H1 (cell line): ENCODE results near the gene SWI5. TPM values are rescaled to one million over a fixed set of nuclear protein-coding genes. Genes with fewer than 3 reads are reported as not detected.

Source experiments
- CTCF ChIA-PET: fragments of 300-600 bp; sonication (Branson Sonifier 250); formaldehyde crosslinking; loops from one replicate; lab custom pipeline; 2021; ENCODE audit not compliant: partially characterized antibody; lab: Charles Lee
- POLR2A ChIA-PET: fragments of 300-600 bp; sonication (Branson Sonifier 250); formaldehyde crosslinking; loops from one replicate; lab custom pipeline; 2021; ENCODE audit warnings: inconsistent platforms; ENCODE audit not compliant: partially characterized antibody; lab: Charles Lee
- DNase-seq, 2 experiments: peaks; one replicate each; pipeline versions ENCODE4 v3.0.0 to v3.0.0-alpha.2; 2010 to 2022; ENCODE audit warnings: low spot score in 2 of 2, low read depth in 1 of 2, mixed read lengths in 1 of 2
- FAIRE-seq: peaks from 2 replicates; lab custom pipeline; 2011; peaks lifted over from hg19 to GRCh38; lab: Jason Lieb, UNC
- H2AFZ ChIP-seq: 2 replicates; pipeline ENCODE4 v1.8.1; 2012; ENCODE audit warnings: low read length, inconsistent platforms
- H2AK5ac ChIP-seq: 2 replicates; pipeline ENCODE4 v1.6.1; 2013; ENCODE audit warnings: low read depth, low read length
- H2BK120ac ChIP-seq: replicated peaks from 2 replicates; pipeline ENCODE3; 2013; ENCODE audit warnings: low read depth, low read length, inconsistent platforms
- H2BK12ac ChIP-seq: 2 replicates; pipeline ENCODE4 v1.6.1; 2013; ENCODE audit warnings: low read depth, low read length
- H2BK15ac ChIP-seq: 2 replicates; pipeline ENCODE4 v1.6.1; 2013; ENCODE audit warnings: low read length
- H2BK20ac ChIP-seq: 2 replicates; pipeline ENCODE4 v1.6.1; 2013; ENCODE audit warnings: low read length
- H2BK5ac ChIP-seq: 2 replicates; pipeline ENCODE4 v1.6.1; 2013; ENCODE audit warnings: low read depth, low read length
- H3K14ac ChIP-seq: 2 replicates; pipeline ENCODE4 v1.6.1; 2013; ENCODE audit warnings: inconsistent platforms; ENCODE audit not compliant: insufficient read length
- H3K18ac ChIP-seq: 2 replicates; pipeline ENCODE4 v1.6.1; 2013; ENCODE audit warnings: low read length; ENCODE audit errors: extremely low read depth
- H3K23ac ChIP-seq: 2 replicates; pipeline ENCODE4 v1.6.1; 2013; ENCODE audit warnings: inconsistent platforms; ENCODE audit not compliant: insufficient read length
- H3K23me2 ChIP-seq: 2 replicates; pipeline ENCODE4 v1.6.1; 2013; ENCODE audit warnings: low read depth, low read length
- H3K27ac ChIP-seq: 2 replicates; pipeline ENCODE4 v1.6.1; 2011; ENCODE audit warnings: low read depth, low read length, inconsistent platforms
- H3K27me3 ChIP-seq, 4 experiments: replicated peaks in 1 of 4; 1 replicate in 1 of 4; 2 replicates in 3 of 4; pipeline versions ENCODE4 v1.6.1 to v1.8.1; 2011 to 2013; ENCODE audit warnings: low read length in 3 of 4, mild to moderate bottlenecking in 3 of 4, inconsistent platforms in 2 of 4, mixed read lengths in 2 of 4, moderate library complexity in 1 of 4; ENCODE audit not compliant: control insufficient read depth in 3 of 4, insufficient read depth in 3 of 4; ENCODE audit errors: extremely low read depth in 1 of 4
- H3K36me3 ChIP-seq, 4 experiments: 2 replicates each; pipeline versions ENCODE4 v1.6.1 to v1.8.1; 2011 to 2013; ENCODE audit warnings: mild to moderate bottlenecking in 4 of 4, low read length in 3 of 4, moderate library complexity in 2 of 4, control low read depth in 1 of 4, inconsistent platforms in 1 of 4; ENCODE audit not compliant: insufficient read depth in 4 of 4, control insufficient read depth in 2 of 4
- H3K4ac ChIP-seq: replicated peaks from 2 replicates; pipeline ENCODE3; 2013; ENCODE audit warnings: low read length, low read depth, mixed read lengths, inconsistent platforms; ENCODE audit not compliant: insufficient read length
- H3K4me1 ChIP-seq, 4 experiments: replicated peaks in 1 of 4; 1 replicate in 1 of 4; 2 replicates in 3 of 4; pipeline versions ENCODE4 v1.6.1 to v1.8.1; 2011 to 2013; ENCODE audit warnings: low read length in 3 of 4, inconsistent platforms in 2 of 4, mixed read lengths in 1 of 4; ENCODE audit not compliant: insufficient read depth in 4 of 4, control insufficient read depth in 3 of 4
- H3K4me2 ChIP-seq, 2 experiments: 2 replicates each; pipeline versions ENCODE4 v1.6.1 to v1.8.1; 2011 to 2013; ENCODE audit warnings: low read depth in 2 of 2, low read length in 2 of 2, control low read depth in 1 of 2, inconsistent platforms in 1 of 2, mild to moderate bottlenecking in 1 of 2; ENCODE audit not compliant: insufficient read depth in 1 of 2
- H3K4me3 ChIP-seq, 4 experiments: fragments of 200-600, 300-600 bp in 1 of 4; sonication (generic), shearing (Covaris generic), sonication (Bioruptor Twin) in 1 of 4; 2 replicates each; pipeline versions ENCODE4 v1.5.1 to v1.8.1; 2011 to 2016; ENCODE audit warnings: low read length in 4 of 4, low read depth in 3 of 4, control low read depth in 2 of 4, inconsistent platforms in 2 of 4, mild to moderate bottlenecking in 2 of 4, mixed read lengths in 1 of 4, moderate library complexity in 1 of 4; ENCODE audit not compliant: insufficient read depth in 2 of 4; ENCODE audit errors: extremely low read depth in 1 of 4
- H3K56ac ChIP-seq: replicated peaks from 2 replicates; pipeline ENCODE3; 2013; ENCODE audit warnings: low read depth, mild to moderate bottlenecking, mixed read lengths, low read length, inconsistent platforms; ENCODE audit not compliant: insufficient read length
- H3K79me1 ChIP-seq: 2 replicates; pipeline ENCODE4 v1.6.1; 2013; ENCODE audit warnings: low read depth, low read length, control low read depth
- H3K79me2 ChIP-seq, 2 experiments: 2 replicates each; pipeline versions ENCODE4 v1.6.1 to v1.8.1; 2012 to 2013; ENCODE audit warnings: low read length in 2 of 2, mild to moderate bottlenecking in 2 of 2, inconsistent platforms in 1 of 2; ENCODE audit not compliant: insufficient read depth in 2 of 2, control insufficient read depth in 1 of 2
- H3K9ac ChIP-seq, 4 experiments: replicated peaks in 1 of 4; 1 replicate in 1 of 4; 2 replicates in 3 of 4; pipeline versions ENCODE4 v1.6.1 to v1.8.1; 2011 to 2013; ENCODE audit warnings: low read depth in 3 of 4, low read length in 3 of 4, control low read depth in 2 of 4, mild to moderate bottlenecking in 2 of 4, moderate library complexity in 2 of 4, inconsistent platforms in 1 of 4; ENCODE audit errors: extremely low read depth in 1 of 4
- H3K9me3 ChIP-seq, 2 experiments: 2 replicates each; pipeline versions ENCODE4 v1.6.1 to v1.8.1; 2012 to 2013; ENCODE audit warnings: mild to moderate bottlenecking in 2 of 2, moderate library complexity in 2 of 2, control low read depth in 1 of 2, inconsistent platforms in 1 of 2, low read depth in 1 of 2, low read length in 1 of 2, mixed read lengths in 1 of 2; ENCODE audit not compliant: insufficient read depth in 2 of 2
- H4K20me1 ChIP-seq, 2 experiments: replicated peaks in 1 of 2; 2 replicates each; pipeline versions ENCODE3 to v1.8.1; 2011 to 2013; ENCODE audit warnings: inconsistent platforms in 2 of 2, low read length in 2 of 2, mild to moderate bottlenecking in 1 of 2; ENCODE audit not compliant: insufficient read depth in 2 of 2, control insufficient read depth in 1 of 2
- H4K5ac ChIP-seq: 2 replicates; pipeline ENCODE4 v1.6.1; 2013; ENCODE audit warnings: low read length, low read depth, mixed read lengths, inconsistent platforms; ENCODE audit not compliant: insufficient read length
- H4K8ac ChIP-seq: 2 replicates; pipeline ENCODE4 v1.8.0; 2013; ENCODE audit warnings: mild to moderate bottlenecking, moderate library complexity, low read length, inconsistent platforms; ENCODE audit not compliant: insufficient read depth; ENCODE audit errors: extremely low read depth
- H4K91ac ChIP-seq: replicated peaks from 2 replicates; pipeline ENCODE3; 2013; ENCODE audit warnings: low read length, mixed read lengths, inconsistent platforms; ENCODE audit not compliant: insufficient read length
- BACH1 ChIP-seq: IDR thresholded peaks from 2 replicates; pipeline ENCODE4 v1.6.1; 2012; ENCODE audit warnings: low read length, improper control_type of control experiment
- KDM4A ChIP-seq: IDR thresholded peaks from one replicate; pipeline ENCODE4 v1.7.1; 2012; ENCODE audit warnings: low read depth, mild to moderate bottlenecking, moderate library complexity, low read length, inconsistent platforms; ENCODE audit not compliant: severe bottlenecking
- MAFK ChIP-seq: IDR thresholded peaks from 2 replicates; pipeline ENCODE4 v1.6.1; 2012; ENCODE audit warnings: low read depth, mild to moderate bottlenecking, improper control_type of control experiment, low read length
- SIRT6 ChIP-seq: IDR thresholded peaks from one replicate; pipeline ENCODE4 v1.7.1; 2012; ENCODE audit warnings: low read length, inconsistent platforms
- TCF12 ChIP-seq: IDR thresholded peaks from 2 replicates; pipeline ENCODE4 v1.6.1; 2011; ENCODE audit warnings: low read depth, mild to moderate bottlenecking, low read length
- WGBS, 2 experiments: shearing (Covaris generic) in 1 of 2; methylation state at CpG; one replicate each; pipeline versions ENCODE4 v1.1.6 to v1.1.7; 2013 to 2015; ENCODE audit warnings: low lambda C conversion rate in 2 of 2, mixed read lengths in 2 of 2, inconsistent platforms in 1 of 2, low coverage in 1 of 2, missing lambda C conversion rate in 1 of 2; ENCODE audit not compliant: insufficient replicate concordance in 2 of 2, insufficient coverage in 1 of 2, insufficient read length in 1 of 2; ENCODE audit errors: extremely low coverage in 1 of 2, missing lambda C conversion rate in 1 of 2; 5-methylcytosine and 5-hydroxymethylcytosine counted together
- polyA plus RNA-seq, 7 experiments: library from polyadenylated mRNA; depleted of rRNA in 3 of 7; stranded (reverse) in 5 of 7; unstranded in 2 of 7; fragments of >200 nt in 5 of 7; fragments of 200-250 nt in 2 of 7; gene quantifications; 1 replicate in 5 of 7; 2 replicates in 1 of 7; 4 replicates in 1 of 7; pipeline versions ENCODE4 v1.2.1 to v1.2.3, GENCODE V29; 2011 to 2013; ENCODE audit warnings: missing spikeins in 2 of 7, mixed read lengths in 2 of 7
- total RNA-seq: library from RNA; stranded (reverse); fragmentation: NEBNext Ultra II Directional; extraction: Animal tissue kit (Norgen Biotek cat#: 25700); gene quantifications from 2 replicates; pipeline ENCODE4 v1.2.1, GENCODE V29; 2021

SWI5 gene
- total and polyA plus RNA-seq, 2 of the 8 experiments (the other 6 are each of a cell fraction or from before 2014, with no cell fraction given) = 29.0 to 59.5 TPM

DNA sequence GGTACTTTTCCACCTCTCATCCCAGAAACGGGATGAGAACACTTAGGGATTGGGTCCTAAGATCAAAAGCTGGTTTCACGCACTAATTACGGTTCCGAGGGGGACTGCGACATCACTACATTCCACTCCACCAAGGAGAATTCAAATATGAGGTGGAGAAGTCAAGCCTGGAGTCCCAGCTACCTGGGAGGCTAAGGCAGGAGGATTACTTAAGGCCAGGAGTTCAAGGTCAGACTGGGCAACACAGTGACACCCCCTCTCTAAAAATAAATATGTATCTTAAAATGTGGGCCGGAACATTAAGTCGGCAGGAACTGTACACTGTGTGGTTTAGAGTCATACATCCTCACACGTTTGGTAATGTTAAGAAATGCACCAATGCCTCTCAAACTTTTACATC lies 1.8 kb upstream of the SWI5 start:
- Histone ChIP-seq H3K9me3 (no peaks in the 10 kb centered on the region), H2BK5ac (no peak overlapping the region), H4K91ac (no peak overlapping the region), H3K4ac (no peak overlapping the region), H3K23me2 (peaks cover 11% of the 10 kb centered on the region), H3K56ac (no peak overlapping the region), H3K36me3 (peaks cover 0 to 13% (median 9%) of the 10 kb centered on the region in 4 experiments; a peak in 6 of 8 replicates), H3K9ac (no peak overlapping the region), H2BK15ac (no peak overlapping the region), H4K5ac (no peak overlapping the region), H3K23ac (no peak overlapping the region), H2BK120ac (no peak overlapping the region), H4K8ac (no peak overlapping the region), H3K79me2 (peaks cover 0 to 8% of the 10 kb centered on the region in 2 experiments; a peak in 1 of 4 replicates), H2BK12ac (no peak overlapping the region), H2BK20ac (no peak overlapping the region), H3K18ac (no peak overlapping the region), H3K4me2 (no peak overlapping the region; a peak in 1 of 4 replicates), H2AK5ac (no peak overlapping the region), H2AFZ (no peak overlapping the region), H3K79me1 (no peaks in the 10 kb centered on the region), H3K27me3 (no peaks in the 10 kb centered on the region), H3K4me3 (no peak overlapping the region), H3K14ac (no peak overlapping the region), H3K27ac (no peak overlapping the region), H3K4me1 (peaks cover 0 to 4% (median 3%) of the 10 kb centered on the region in 4 experiments; a peak in 5 of 7 replicates), H4K20me1 (no peaks in the 10 kb centered on the region)
- ChIA-PET POLR2A (interaction anchor here (1.2 to 1.4 kb wide), 2 partner anchors 12 to 59 kb away, joined by 3 to 4 read pairs; no protein-coding TSS in a partner anchor), CTCF (interaction anchor here (1.0 to 2.1 kb wide), 2 partner anchors 10 to 20 kb away, joined by 3 to 6 read pairs; no protein-coding TSS in a partner anchor)
- 90% methylated on average over 8 of the region's 8 CpGs; no CpG with 5 or more reads in 1 of the 2 experiments for WGBS, 2 experiments
- FAIRE-seq (no peak), DNase-seq (no peak)
- TF ChIP-seq TCF12 (no peak), BACH1 (no peak), KDM4A (no peak), MAFK (no peak), SIRT6 (no peak)
